Esophagus mucosa (tissue), 1 donor: Measurements from ENCODE around the gene CCDC59. TPM values are rescaled to one million over a fixed set of nuclear protein-coding genes. Genes with fewer than 3 reads are reported as not detected.
A peak's percentile ranks its signal among the peaks of the same experiment; 100 is the strongest.
"Not testable (repeated sequence)": the region's sequence is repeated elsewhere in the genome, so short reads cannot be mapped to it uniquely, and the experiment has no call there.

Experiments
- ATAC-seq: fragments of 200-7000 bp; cut with Tn5 transposase; one replicate; pipeline ENCODE4 v1.9.1; 2020
- total RNA-seq: library from RNA; stranded (reverse); gene quantifications from one replicate; pipeline ENCODE4 v1.2.4, GENCODE V29; 2023
- donor health status: DM: yes; HTN: yes; CAD: no.

The CCDC59 gene, protein sequence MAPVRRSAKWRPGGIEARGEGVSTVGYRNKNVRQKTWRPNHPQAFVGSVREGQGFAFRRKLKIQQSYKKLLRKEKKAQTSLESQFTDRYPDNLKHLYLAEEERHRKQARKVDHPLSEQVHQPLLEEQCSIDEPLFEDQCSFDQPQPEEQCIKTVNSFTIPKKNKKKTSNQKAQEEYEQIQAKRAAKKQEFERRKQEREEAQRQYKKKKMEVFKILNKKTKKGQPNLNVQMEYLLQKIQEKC
- 27.1 TPM for total RNA-seq

DNA sequence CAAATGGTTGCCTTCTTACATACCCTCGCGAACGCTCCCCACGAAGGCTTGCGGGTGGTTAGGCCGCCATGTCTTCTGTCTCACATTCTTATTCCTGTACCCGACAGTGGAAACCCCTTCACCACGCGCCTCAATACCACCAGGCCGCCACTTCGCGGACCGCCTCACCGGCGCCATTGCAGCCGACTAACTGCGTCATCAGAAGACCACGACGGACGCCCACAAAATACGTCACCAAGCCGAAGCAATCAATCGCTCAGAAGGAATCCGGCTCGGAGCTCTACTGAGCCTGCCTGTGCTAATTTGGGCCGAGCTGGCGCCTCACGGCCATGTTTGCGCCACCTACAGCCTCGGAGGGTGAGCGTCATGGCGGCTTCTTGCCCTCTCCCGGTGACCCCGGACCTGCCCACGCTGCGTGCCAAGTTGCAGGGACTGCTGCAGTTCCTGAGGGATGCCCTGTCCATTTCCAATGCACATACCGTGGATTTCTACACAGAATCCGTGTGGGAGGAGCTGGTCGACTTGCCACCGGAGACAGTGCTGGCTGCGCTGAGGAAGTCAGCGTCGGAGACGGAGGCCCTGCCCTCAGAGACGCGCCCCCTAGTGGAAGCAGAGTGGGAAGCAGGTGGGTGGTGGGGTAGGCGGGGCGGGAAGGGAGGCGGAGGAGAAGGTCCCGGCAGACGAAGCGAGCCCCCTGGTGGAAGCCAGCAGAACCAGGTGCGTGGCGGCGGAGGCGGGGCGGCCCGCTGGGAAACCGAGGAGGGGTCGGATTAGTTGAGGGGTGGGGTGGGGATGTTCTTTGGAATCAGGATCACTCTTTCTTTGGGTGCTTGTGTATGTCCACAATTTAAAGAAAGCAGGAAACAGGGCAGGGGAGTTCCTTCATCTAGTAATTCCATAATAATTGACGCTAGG is at the start of gene CCDC59, which contains the start of gene METTL25:
TSS of gene CCDC59 (minus strand) at position 188 of the 915 bp plus-strand sequence. CDS start at position 177, 11 bp downstream.
TSS of gene METTL25 (plus strand) at position 330 of the 915 bp plus-strand sequence. CDS start at position 367, 37 bp downstream.
- peak; percentile 99 for ATAC-seq

DNA sequence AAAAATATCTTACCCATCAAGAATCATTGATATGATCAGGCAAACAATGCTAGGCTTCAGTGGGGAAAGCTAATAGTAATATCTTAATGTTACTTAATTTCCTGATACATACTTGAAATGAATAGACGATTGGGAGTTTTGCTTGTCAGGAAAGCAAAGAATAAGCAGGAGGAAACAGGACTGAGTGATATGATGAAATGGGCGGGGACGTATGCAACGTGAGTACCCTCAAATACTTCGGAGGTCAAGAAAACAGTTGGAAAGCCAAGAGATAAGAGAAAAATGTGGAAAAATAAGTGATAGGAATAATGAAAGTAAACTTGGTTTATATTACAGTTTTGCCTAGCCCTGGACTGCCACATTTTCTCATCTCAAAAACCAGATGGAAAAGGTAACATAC is 49.3 kb upstream of the CCDC59 start:
- ATAC-seq, result no peak

DNA sequence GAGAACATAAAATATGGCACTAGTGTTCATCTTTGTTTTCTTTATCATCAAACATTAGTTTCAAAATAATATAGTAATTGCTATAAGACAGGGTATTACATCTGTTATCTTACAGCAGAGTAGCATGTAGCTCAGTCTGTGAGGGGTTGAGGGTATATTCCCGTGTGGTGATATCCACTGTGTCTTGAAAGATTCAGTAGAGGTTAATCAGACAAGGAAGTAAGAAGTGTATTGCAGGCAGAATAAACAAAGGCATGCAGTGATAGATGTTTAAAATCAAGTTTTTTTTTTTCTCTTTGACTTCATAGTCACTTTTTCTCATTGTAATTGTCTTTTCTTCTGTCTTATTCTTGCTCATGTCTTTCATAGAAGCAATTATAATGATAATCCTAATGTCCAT is 48.5 kb upstream of the CCDC59 start:
- no peak for ATAC-seq

DNA sequence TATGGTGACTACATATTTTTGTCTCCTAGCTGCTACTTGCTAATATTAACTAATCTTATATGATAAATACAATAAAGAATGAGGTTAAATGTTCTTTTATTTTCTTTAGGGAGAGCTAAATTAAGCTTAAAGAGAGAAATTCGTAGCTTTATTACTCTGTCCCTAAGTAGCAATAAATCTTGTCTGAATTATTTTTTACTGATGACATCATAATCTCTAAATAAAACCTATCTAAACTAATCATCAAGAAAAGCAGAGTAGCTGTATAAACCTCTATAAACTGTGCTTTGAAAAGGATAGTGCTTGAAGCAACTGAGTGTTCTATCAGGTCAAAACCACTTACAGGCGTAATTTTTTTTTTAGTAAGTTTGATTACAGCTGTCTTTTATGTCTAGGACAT is 42.6 kb upstream of the CCDC59 start:
- no peak for ATAC-seq

DNA sequence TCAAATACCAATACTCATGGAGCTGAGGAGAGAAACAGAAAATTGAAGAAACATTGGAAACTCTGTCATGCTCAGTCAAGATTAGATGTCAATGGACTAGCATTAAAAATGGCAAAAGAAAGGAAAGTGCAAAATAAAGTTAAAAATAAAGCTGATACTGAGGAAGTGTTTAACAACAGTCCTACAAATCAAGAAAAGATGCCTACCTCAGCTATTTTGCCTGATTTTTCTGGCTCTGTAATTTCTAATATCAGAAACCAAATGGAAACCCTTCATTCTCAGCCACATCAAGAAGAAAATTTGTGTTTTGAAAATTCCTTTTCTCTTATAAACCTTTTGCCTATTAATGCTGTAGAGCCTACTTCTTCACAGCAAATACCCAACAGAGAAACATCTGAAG is 40.7 kb upstream of the CCDC59 start:
- no peak for ATAC-seq

DNA sequence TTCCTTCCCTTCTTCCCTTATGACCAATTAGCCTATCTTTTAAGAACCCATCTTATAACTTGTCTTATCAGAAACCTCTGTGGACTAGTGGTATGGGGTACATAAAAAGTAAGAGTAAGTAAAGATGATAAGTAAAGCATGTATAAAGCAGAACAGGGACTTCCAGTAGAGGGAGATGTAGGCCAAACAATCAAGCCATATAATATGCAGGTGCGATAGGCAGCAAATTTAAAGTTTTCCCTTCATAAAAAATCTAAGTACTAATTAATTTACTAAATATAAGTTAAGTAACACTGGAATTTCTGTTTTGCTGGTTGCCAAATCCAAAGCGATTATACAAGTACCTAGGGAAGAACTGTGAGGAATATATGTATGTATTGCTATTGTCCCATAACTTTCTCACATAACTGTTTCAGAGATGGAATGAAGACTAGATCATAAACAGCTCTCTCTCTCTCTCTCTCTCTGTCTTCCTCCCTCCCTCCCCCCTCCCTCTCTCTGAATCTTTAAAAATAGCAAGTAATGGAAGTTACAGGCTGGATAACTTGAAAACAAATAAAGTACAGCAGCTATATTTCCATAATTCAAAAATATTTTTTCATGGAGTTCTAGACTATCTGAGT is 25.9 kb upstream of the CCDC59 start:
- ATAC-seq, result no peak

DNA sequence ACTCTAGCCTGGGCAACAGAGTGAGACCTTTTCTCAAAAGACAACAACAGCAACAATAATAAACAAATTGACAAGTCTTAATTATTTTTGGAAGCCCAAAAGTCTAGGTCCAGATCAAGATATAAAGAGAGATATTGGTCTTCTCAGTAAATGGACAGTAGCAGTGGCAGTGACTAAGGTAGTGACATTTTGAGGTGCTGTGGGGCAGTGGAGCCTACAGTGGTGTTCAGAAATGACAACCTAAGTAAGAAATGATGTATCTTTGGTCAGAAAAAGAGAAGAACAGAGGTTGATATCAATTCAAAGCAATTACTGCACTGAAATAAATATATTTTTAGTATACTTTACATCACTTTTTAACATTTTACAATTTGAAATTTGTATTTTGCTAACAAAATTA is 20.8 kb upstream of the CCDC59 start:
- ATAC-seq, result no peak

DNA sequence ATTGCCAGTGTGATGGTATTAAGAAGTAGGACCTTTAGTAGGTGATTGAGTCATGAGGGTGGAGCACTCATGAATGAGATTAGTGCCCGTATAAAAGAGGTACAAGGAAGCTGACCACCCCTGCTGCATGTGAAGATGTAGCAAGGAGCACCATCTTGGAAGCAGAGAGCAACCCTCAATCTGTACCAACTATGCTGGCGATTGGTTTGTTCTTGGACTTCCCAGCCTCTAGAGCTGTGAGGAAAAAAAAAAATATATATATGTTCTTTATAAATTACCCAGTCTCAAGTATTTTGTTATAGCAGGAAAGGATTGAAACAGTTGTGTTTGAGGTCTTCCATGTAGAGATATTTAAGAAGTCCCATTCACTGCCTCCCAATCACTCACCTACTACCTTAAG is 17.0 kb upstream of the CCDC59 start:
- no peak for ATAC-seq

DNA sequence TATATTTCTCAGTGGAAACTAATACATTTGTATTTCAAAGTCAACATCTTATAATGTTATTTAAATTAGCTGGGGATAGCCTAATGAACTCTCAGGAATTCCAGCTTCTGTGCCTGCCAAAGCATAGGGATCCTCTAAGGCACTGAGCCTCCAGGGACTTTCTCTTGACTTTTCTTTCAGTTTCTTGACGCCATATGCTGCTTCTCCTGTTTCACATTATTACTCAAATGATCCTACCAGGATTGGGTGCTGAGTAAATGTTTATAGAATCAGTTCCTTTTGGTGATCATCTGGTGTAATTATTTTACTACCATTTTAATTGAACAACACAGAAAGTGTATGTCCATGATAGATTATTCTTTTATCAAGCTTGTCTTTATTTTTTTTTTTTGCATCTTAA is 8.0 kb upstream of the CCDC59 start:
- no peak for ATAC-seq

DNA sequence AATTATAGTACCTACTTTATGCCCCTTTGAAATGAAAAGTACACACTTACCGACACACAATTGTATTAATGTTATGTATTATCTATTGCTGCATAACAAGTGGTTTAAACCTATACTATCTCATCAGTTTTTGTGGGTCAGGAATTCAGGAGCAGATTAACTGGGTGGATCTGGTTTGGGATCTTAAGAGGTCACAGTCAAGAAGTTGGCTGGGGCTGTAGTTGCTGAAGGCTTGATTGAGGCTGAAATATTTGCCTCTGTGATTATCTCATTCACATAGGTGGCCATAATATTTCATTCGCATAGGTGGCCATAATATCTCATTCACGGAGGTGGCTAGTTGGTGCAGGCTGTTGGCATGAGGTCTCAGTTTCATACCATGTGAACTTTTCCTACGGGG is 5.8 kb upstream of the CCDC59 start:
- ATAC-seq, result no peak

DNA sequence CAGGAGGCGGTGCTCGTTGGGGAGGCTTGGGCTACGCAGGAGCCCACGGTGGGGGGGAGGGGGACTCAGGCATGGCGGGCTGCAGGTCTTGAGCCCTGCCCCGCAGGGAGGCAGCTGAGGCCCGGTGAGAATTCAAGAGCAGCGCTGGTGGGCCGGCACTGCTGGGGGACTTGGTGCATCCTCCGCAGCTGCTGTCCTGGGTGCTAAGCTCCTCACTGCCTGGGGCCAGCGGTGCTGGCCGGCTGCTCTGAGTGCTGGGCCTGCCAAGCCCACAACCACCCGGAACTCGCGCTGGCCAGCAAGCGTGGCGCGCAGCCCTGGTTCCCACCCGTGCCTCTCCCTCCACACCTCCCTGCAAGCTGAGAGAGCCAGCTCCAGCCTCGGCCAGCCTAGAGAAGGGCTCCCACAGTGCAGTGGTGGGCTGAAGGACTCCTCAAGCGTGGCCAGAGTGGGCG is 3.3 kb upstream of the CCDC59 start:
- ATAC-seq, result no peak

DNA sequence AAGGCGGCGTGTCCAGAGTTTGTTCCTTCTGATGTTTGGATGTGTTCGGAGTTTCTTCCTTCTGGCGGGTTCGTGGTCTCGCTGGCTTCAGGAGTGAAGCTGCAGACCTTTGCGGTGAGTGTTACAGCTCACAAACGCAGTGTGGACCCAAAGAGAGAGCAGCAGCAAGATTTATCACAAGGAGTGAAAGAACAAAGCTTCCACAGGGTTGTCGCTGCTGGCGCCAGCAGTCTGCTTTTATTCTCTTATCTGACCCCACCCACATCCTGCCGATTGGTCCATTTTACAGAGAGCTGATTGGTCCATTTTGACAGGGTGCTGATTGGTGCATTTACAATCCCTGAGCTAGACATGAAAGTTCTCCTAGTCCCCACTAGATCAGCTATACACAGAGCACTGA is 2.6 kb upstream of the CCDC59 start:
- not testable (repeated sequence) for ATAC-seq

DNA sequence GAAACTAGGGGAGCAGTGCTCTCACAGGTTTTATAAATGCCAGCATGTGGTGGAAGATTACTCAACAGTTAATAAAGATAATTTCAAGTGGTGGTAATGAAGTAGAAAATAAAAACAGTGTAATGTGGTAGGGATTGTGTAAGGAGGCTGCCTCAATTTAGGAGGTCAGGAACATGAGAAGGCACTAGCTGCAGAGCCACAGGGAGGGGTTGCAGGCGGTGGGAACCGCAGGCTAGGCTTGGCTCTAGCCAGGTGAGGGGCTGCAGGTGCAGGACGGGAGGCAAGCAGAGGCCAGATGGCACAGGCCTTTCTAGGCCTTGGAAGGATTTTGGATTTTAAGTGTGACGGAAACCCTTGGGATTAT is 910 bp upstream of the CCDC59 start:
- ATAC-seq, result no peak

DNA sequence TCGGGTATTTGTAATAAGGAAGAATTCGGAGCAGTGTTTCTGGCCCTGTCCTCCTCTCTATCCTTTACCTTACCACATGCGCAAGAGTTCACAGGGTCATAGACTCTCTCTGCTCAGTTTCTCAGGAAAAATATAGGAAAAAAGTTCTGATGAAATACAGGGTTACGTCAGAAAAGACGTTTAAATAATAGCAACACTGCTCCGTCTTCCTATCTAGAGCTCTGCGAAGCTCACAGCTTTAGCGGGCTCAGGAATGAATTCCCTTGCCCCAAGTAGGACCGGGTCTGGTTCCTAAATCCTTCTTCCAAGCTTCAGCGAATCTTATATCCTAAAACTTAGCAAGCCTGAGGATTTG is 365 bp downstream of the CCDC59 start:
- no peak for ATAC-seq

DNA sequence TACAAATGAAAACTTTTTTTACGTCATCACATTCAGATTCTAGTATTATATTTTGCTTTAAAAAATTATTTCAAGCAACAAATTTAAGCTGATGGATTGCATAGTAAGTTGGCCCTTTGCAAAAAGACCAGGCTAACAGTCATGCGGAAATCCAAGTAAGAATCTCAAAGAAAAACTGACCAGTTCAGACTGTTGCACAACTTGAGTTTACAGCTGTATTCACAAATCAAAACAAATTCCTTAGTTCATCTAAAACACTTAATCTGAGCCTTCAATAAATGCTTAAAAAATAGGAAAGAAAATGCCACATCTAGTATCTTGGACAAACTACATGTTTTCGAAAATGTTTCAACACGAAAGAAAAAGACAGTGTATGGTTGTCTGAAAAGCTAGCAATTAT is 847 bp downstream of the CCDC59 start:
- ATAC-seq, result no peak

DNA sequence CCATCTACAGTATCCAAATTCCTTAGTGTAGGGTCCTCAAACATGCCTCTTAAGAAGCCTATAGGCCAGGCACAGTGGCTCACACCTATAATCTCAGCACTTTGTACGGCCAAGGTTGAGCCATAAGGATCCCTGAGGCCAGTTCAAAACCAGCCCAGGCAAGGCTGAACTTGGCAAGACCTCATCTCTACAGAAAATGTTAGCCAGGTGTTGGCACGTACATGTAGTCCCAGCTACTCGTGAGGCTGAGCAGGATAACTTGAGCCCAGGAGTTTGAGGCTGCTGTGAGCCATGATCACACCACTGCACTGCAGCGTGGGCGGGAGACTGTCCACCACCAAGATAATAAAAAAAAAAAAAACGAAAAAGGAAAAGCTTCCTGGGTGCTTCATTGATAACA is 6.8 kb downstream of the CCDC59 start:
- no peak for ATAC-seq

DNA sequence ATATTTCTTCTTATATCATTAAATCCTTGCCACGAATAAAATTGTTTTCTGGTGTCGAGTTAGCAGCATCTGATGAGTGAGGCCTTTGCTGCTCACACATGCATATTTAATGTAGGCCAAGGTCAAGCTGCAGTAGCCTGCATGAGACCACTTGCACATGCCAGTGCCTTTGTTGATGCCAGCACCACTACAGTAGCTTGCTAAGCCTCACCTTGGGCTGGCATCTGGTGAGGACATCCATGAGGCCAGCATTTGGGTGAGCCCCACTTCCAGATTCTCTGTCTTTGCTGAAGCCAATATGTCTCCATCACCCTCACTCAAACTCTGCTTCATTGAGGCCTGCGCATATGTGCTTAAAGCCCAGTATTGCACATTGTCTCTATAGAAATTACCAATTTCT is 8.0 kb downstream of the CCDC59 start:
- ATAC-seq, result no peak

DNA sequence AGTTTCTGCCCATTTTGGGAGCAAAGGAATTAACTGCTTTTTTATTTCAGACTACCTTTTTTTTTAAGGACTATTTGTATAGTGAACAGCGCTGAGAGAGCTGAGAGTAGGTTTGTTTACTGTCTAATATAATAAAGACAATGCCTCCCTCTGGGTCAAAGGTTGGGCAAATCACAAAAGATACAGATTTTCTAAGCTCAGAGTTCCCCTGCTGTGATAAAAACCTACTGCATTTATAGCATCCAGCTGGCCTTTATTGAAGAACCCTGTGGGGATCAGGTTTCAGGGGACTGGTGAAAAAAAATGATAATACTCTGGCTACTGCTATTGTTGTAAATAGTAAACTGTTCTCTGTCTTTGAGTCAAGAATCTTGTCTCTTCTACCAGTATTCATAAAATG is 28.7 kb downstream of the CCDC59 start:
- ATAC-seq, result no peak

DNA sequence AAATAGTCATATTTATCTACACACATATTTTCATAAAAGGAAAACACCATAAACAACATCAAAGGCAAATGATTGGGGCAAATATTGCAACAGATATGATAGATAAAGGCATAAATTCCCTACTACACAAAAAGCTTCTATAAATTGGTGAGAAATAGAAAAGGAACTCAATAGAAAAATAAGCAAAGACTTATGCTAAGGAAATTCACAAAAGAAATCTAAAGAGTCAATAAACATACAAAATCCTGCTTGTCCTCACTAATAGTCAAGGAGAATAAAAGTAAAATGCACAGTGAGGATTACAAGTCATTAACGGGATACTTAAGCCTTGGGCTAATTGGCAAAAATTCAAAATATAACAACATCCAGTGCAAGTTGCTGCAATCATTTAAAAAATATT is 30.3 kb downstream of the CCDC59 start:
- no peak for ATAC-seq

DNA sequence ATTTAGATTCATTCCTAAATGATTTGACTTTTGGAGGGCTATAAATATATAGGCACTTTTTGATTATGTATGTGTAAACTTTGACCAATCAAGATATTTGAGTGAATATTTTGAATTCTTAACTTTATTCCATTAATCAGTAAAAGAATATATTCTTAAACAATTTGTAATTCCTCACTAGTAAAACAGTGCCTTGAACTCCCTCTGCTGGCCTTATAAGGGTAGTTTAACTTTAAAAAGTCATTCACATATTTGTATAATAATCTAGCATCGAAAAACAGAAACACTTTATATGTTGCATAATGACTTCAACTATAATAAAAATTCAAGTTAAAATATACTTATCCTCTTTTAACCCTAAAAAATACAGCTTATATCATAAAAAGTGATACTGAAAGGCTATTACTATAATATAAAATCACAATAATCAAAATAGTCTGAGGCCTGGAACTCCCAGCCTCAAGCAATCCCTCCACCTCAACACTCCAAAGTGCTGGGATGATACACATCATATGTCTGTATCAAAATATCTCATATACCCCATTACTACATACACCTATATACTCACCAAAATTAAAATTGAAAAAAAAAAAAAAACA is 31.2 kb downstream of the CCDC59 start:
- no peak for ATAC-seq

DNA sequence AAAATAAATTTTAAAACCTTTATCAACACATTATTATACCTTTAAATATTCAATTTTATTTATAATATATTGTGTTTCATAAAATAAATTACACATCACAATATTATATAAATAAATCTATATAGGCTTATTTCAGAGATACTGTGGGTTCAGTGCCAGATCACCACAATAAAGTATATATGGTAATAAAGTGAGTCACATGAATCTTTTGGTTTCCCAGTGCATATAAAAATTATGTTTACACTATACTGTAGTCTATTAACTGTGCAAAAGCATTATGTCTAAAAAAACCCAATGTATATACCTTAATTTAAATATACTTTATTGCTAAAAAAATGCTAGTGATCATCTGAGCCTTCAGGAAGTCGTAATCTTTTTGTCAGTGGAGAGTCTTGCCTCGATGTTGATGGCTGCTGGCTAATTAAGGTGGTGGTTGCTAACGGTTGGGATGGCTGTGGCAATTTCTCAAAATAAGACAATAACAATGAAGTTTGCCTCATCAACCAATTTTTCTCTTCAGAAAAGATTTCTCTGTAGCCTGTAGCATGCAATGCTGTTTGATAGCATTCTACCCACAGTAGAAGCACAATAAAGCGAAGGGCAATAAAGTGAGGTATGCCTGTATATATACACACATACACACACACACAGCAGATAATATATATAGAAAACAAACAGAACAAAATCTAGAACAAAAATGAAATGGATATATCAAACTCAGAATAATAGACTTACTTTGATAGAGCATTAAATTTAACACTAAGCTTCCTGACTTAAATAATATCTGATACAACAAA is 32.4 kb downstream of the CCDC59 start:
- no peak for ATAC-seq

DNA sequence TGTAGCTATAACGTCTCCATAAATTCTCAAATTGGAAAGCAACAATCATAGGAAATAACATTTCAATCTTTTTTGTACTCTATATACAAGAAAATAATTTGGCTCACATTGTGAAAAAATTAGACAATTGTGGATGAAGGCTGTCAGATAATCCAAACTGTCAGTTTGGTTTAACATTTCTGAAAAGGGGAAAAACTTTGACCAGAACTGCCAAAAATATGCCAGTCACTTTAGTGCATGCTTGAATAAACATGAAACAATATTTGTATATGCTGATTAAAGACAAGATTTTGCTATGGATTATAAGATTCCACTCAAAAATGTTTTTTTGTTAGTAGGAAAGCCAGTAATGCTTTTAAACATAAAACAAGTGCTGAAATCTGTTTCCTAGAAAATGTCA is 38.9 kb downstream of the CCDC59 start:
- no peak for ATAC-seq
